OCI-LY1 (cell line): ENCODE data around the gene ERRFI1.

ENCODE experiments used
- H2AFZ ChIP-seq: fragments of 200-600 bp; sonication (generic), shearing (Covaris generic); 2 replicates; pipeline ENCODE4 v1.6.0; 2014; ENCODE audit warnings: antibody characterized with exemption, mild to moderate bottlenecking, low read length
- H3F3A ChIP-seq: fragments of 200-600 bp; sonication (generic), shearing (Covaris generic); 2 replicates; pipeline ENCODE4 v1.6.0; 2014; ENCODE audit warnings: mild to moderate bottlenecking, antibody characterized with exemption, low read length, moderate library complexity; ENCODE audit not compliant: insufficient read depth
- H3K27ac ChIP-seq: fragments of 200-600 bp; sonication (generic); 2 replicates; pipeline ENCODE4 v1.5.1; 2014; ENCODE audit warnings: low read length, mixed run types, mild to moderate bottlenecking, low read depth; ENCODE audit not compliant: poor library complexity, severe bottlenecking
- H3K27me3 ChIP-seq: fragments of 200-600 bp; sonication (generic); 2 replicates; pipeline ENCODE4 v1.6.0; 2014; ENCODE audit warnings: antibody characterized with exemption, mild to moderate bottlenecking, low read length, moderate library complexity; ENCODE audit not compliant: insufficient read depth
- H3K36me3 ChIP-seq: fragments of 200-600 bp; sonication (generic); 2 replicates; pipeline ENCODE4 v1.6.1; 2014; ENCODE audit warnings: mild to moderate bottlenecking, antibody characterized with exemption, low read length, moderate library complexity, mixed read lengths; ENCODE audit not compliant: insufficient read depth
- H3K4me1 ChIP-seq: fragments of 200-600 bp; sonication (generic); 2 replicates; pipeline ENCODE4 v1.5.1; 2014; ENCODE audit warnings: mild to moderate bottlenecking, low read length, moderate library complexity; ENCODE audit not compliant: insufficient read depth, severe bottlenecking
- H3K4me2 ChIP-seq: fragments of 200-600 bp; sonication (generic), shearing (Covaris generic); 2 replicates; pipeline ENCODE4 v1.6.1; 2014; ENCODE audit warnings: low read length
- H3K4me3 ChIP-seq: fragments of 200-600 bp; sonication (generic); 2 replicates; pipeline ENCODE4 v1.5.1; 2014; ENCODE audit warnings: low read length, low read depth, mild to moderate bottlenecking, mixed read lengths; ENCODE audit not compliant: poor library complexity, severe bottlenecking
- H3K79me2 ChIP-seq: fragments of 200-600 bp; shearing (Covaris generic); 2 replicates; pipeline ENCODE4 v1.6.1; 2016; ENCODE audit warnings: mixed run types, low read length, mixed read lengths; ENCODE audit not compliant: insufficient read depth
- H3K9ac ChIP-seq: fragments of 200-600 bp; sonication (generic), shearing (Covaris generic); 2 replicates; pipeline ENCODE4 v1.6.1; 2014; ENCODE audit warnings: mild to moderate bottlenecking, low read length, mixed read lengths
- H3K9me2 ChIP-seq: fragments of 200-600 bp; sonication (generic), shearing (Covaris generic); 2 replicates; pipeline ENCODE4 v1.6.1; 2014; ENCODE audit warnings: low read depth, mild to moderate bottlenecking, low read length, mixed read lengths
- H3K9me3 ChIP-seq: fragments of 200-600 bp; shearing (Covaris generic); 2 replicates; pipeline ENCODE4 v1.6.1; 2014; ENCODE audit warnings: low read length, mixed read lengths
- H4K20me1 ChIP-seq: fragments of 200-600 bp; sonication (generic), shearing (Covaris generic); 2 replicates; pipeline ENCODE4 v1.6.0; 2016; ENCODE audit warnings: mild to moderate bottlenecking, low read length; ENCODE audit not compliant: insufficient read depth
- CTCF ChIP-seq: fragments of 200-600 bp; sonication (generic), shearing (Covaris generic); IDR thresholded peaks from 2 replicates; pipeline ENCODE4 v1.5.1; 2017; ENCODE audit warnings: mild to moderate bottlenecking, antibody characterized with exemption, low read length, moderate library complexity, mixed read lengths
- EZH2 ChIP-seq: fragments of 200-600 bp; sonication (generic), shearing (Covaris generic); IDR thresholded peaks from 2 replicates; pipeline ENCODE4 v1.8.0; 2017; ENCODE audit warnings: borderline replicate concordance, mixed run types, mild to moderate bottlenecking, antibody characterized with exemption, low read length, moderate library complexity, mixed read lengths

ERRFI1 gene

GRCh38 chr1:8003438-8004112 lies 22.5 kb downstream of the ERRFI1 start:
- Histone ChIP-seq H3F3A (no peaks in the 10 kb centered on the region), H3K27me3 (no peaks in the 10 kb centered on the region), H3K9me3 (no peaks in the 10 kb centered on the region), H3K79me2 (no peaks in the 10 kb centered on the region), H3K36me3 (no peaks in the 10 kb centered on the region), H2AFZ (no peak overlapping the region), H3K9me2 (no peaks in the 10 kb centered on the region), H3K4me1 (no peaks in the 10 kb centered on the region), H3K4me2 (no peak overlapping the region), H3K4me3 (no peak overlapping the region), H3K27ac (no peak overlapping the region), H3K9ac (no peak overlapping the region), H4K20me1 (no peaks in the 10 kb centered on the region)
- TF ChIP-seq EZH2: no peak
- TF ChIP-seq CTCF: no peak

- H3K9ac ChIP-seq: no peak overlapping the region
- H3K9me2 ChIP-seq: no peaks in the 10 kb centered on the region
- no peaks in the 10 kb centered on the region for H4K20me1 ChIP-seq
- no peaks in the 10 kb centered on the region for H3K79me2 ChIP-seq
- no peak overlapping the region for H3K4me3 ChIP-seq
- no peaks in the 10 kb centered on the region for H3K4me1 ChIP-seq
- no peak overlapping the region for H3K4me2 ChIP-seq
- H3F3A ChIP-seq: no peaks in the 10 kb centered on the region
- H3K36me3 ChIP-seq: no peaks in the 10 kb centered on the region
- H3K9me3 ChIP-seq: no peaks in the 10 kb centered on the region
- H3K27me3 ChIP-seq: no peaks in the 10 kb centered on the region
- H2AFZ ChIP-seq: no peak overlapping the region
- TF ChIP-seq EZH2 (no peak), CTCF (no peak)
- H3K27ac ChIP-seq: no peak overlapping the region
Observed at GRCh38 chr1:8002921-8003320, 23.2 kb downstream of the ERRFI1 start.

DNA sequence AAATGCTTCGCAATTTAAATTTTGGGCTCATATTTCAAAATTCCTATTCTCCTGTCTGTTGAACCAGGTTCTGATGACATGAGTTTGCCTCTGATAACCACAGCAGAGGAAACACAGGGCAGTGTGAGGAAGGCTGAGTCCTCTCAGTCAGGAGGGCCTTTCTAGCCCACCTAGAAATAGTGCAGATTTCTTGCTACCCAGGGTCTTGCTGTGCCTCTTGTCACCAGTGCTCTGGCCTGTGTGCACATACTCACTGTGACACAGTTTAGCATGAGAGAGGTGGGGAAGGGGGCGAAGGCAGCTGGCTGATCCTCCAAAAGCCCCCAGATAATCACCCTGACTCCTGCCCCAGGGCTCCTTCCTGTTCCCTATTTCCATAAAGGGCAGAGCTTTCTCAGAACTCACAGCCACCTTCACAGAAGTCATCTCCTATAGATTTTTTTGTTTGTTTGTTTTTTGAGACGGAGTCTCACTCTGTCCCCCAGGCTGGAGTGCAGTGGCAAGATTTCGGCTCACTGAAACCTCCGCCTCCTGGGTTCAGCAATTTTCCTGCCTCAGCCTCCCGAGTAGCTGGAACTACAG lies 23.7 kb downstream of the ERRFI1 start:
- H2AFZ ChIP-seq: no peak overlapping the region
- no peaks in the 10 kb centered on the region for H4K20me1 ChIP-seq
- no peaks in the 10 kb centered on the region for H3K4me1 ChIP-seq
- H3K4me2 ChIP-seq: no peak overlapping the region
- no peak overlapping the region for H3K27ac ChIP-seq
- H3K9ac ChIP-seq: no peak overlapping the region
- TF ChIP-seq CTCF (no peak), EZH2 (no peak)
- no peaks in the 10 kb centered on the region for H3K36me3 ChIP-seq
- no peaks in the 10 kb centered on the region for H3F3A ChIP-seq
- H3K9me3 ChIP-seq: no peaks in the 10 kb centered on the region
- H3K4me3 ChIP-seq: no peak overlapping the region
- no peaks in the 10 kb centered on the region for H3K27me3 ChIP-seq
- H3K79me2 ChIP-seq: no peaks in the 10 kb centered on the region
- no peaks in the 10 kb centered on the region for H3K9me2 ChIP-seq
